CD4-positive, CD25-positive, alpha-beta regulatory T cell (primary cell): ENCODE data around the gene COA4. TPM values are rescaled to one million over a fixed set of nuclear protein-coding genes. Genes with fewer than 3 reads are reported as not detected.

Experiments
- ATAC-seq, 2 donors: fragments of 150-1000 bp; cut with Tn5 transposase; one replicate each; pipeline ENCODE4 v1.10.0; 2021; ENCODE audit warnings: low read depth in 2 of 2, moderate number of reproducible peaks in 2 of 2, moderate library complexity in 1 of 2
- DNase-seq, 3 donors: peaks; one replicate each; pipeline versions ENCODE4 v3.0.0 to v3.0.0-alpha.2; 2012 to 2022; ENCODE audit warnings: mixed read lengths in 1 of 3
- H3K27ac ChIP-seq: one replicate; pipeline ENCODE4 v1.7.0; 2013; ENCODE audit warnings: mild to moderate bottlenecking, low read length; ENCODE audit not compliant: insufficient read depth, poor library complexity, severe bottlenecking
- H3K27me3 ChIP-seq: one replicate; pipeline ENCODE4 v1.7.0; 2013; ENCODE audit warnings: low read length; ENCODE audit not compliant: control insufficient read depth, insufficient read depth
- H3K36me3 ChIP-seq: one replicate; pipeline ENCODE4 v1.7.0; 2013; ENCODE audit warnings: mild to moderate bottlenecking, low read length, moderate library complexity; ENCODE audit not compliant: control insufficient read depth, insufficient read depth
- H3K4me1 ChIP-seq: 2 replicates; pipeline ENCODE4 v1.7.0; 2013; ENCODE audit warnings: mild to moderate bottlenecking, low read length; ENCODE audit not compliant: insufficient read depth, control insufficient read depth, poor library complexity, severe bottlenecking
- H3K4me3 ChIP-seq: one replicate; pipeline ENCODE4 v1.7.0; 2013; ENCODE audit warnings: low read depth, mild to moderate bottlenecking, low read length, moderate library complexity
- H3K9me3 ChIP-seq, 2 experiments: 1 replicate in 1 of 2; 2 replicates in 1 of 2; pipeline ENCODE4 v1.7.0; 2013; ENCODE audit warnings: low read length in 2 of 2, mild to moderate bottlenecking in 1 of 2, moderate library complexity in 1 of 2; ENCODE audit not compliant: control insufficient read depth in 2 of 2
- H3K27ac Mint-ChIP-seq, 3 donors: one replicate each; pipeline ENCODE4 v1.8.0; 2020 to 2022; ENCODE audit warnings: mild to moderate bottlenecking in 3 of 3, mixed read lengths in 3 of 3, moderate library complexity in 2 of 3
- H3K27me3 Mint-ChIP-seq: one replicate; pipeline ENCODE4 v1.8.0; 2022; ENCODE audit warnings: mild to moderate bottlenecking, mixed read lengths
- H3K36me3 Mint-ChIP-seq: one replicate; pipeline ENCODE4 v1.8.0; 2020; ENCODE audit warnings: mixed read lengths
- H3K4me1 Mint-ChIP-seq, 4 donors: one replicate each; pipeline ENCODE4 v1.8.0; 2020 to 2022; ENCODE audit warnings: mixed read lengths in 4 of 4, mild to moderate bottlenecking in 1 of 4
- H3K4me3 Mint-ChIP-seq, 4 donors: one replicate each; pipeline ENCODE4 v1.8.0; 2020 to 2022; ENCODE audit warnings: mild to moderate bottlenecking in 4 of 4, mixed read lengths in 4 of 4, moderate library complexity in 3 of 4
- H3K9me3 Mint-ChIP-seq, 7 donors: one replicate each; pipeline ENCODE4 v1.8.0; 2020 to 2022; ENCODE audit warnings: mixed read lengths in 7 of 7, mild to moderate bottlenecking in 3 of 7, moderate library complexity in 2 of 7
- polyA plus RNA-seq, 4 donors: library from polyadenylated mRNA; unstranded; fragments of 300-500 nt; fragmentation: Illumina TruSeq; gene quantifications; one replicate each; pipeline ENCODE4 v1.2.3, GENCODE V29; 2021
- total RNA-seq: library from RNA; stranded (reverse); gene quantifications from one replicate; pipeline ENCODE4 v1.2.3, GENCODE V29; 2022

The COA4 gene
- total and polyA plus RNA-seq, 5 donors from 2014 or later = 30.5 to 79.7 (median 65.0) TPM

- Mint-ChIP-seq H3K27me3 (no peaks in the 10 kb centered on the region), H3K9me3 (peaks cover 0 to 2% (median 0%) of the 10 kb centered on the region in 7 donors), H3K27ac (peak overlapping the region in 1 of 3 donors; percentile 3), H3K4me3 (no peak overlapping the region), H3K36me3 (peaks cover 12% of the 10 kb centered on the region), H3K4me1 (peaks cover 0 to 6% (median 3%) of the 10 kb centered on the region in 4 donors)
- Histone ChIP-seq H3K9me3 (no peaks in the 10 kb centered on the region), H3K27ac (no peak overlapping the region), H3K4me3 (no peak overlapping the region), H3K27me3 (no peaks in the 10 kb centered on the region), H3K4me1 (no peaks in the 10 kb centered on the region), H3K36me3 (no peaks in the 10 kb centered on the region)
- no peak for ATAC-seq
- DNase-seq = no peak
These were observed 25.4 kb downstream of the COA4 start for GRCh38 chr11:73851046-73851764.

GRCh38 chr11:73839123-73839457 is 37.6 kb downstream of the COA4 start:
- Histone ChIP-seq H3K9me3 (no peaks in the 10 kb centered on the region), H3K27ac (no peak overlapping the region), H3K4me1 (no peaks in the 10 kb centered on the region), H3K27me3 (no peaks in the 10 kb centered on the region), H3K36me3 (peaks cover 15% of the 10 kb centered on the region), H3K4me3 (no peak overlapping the region)
- H3K36me3 Mint-ChIP-seq = peaks cover 40% of the 10 kb centered on the region
- H3K4me1 Mint-ChIP-seq = peaks cover 0 to 6% (median 2%) of the 10 kb centered on the region in 4 donors
- H3K27ac Mint-ChIP-seq = no peak overlapping the region
- H3K27me3 Mint-ChIP-seq = no peaks in the 10 kb centered on the region
- no peak for ATAC-seq
- H3K4me3 Mint-ChIP-seq = no peak overlapping the region
- no peak for DNase-seq
- peaks cover 0 to 1% (median 0%) of the 10 kb centered on the region in 7 donors for H3K9me3 Mint-ChIP-seq

GRCh38 chr11:73838443-73839122 is 38.1 kb downstream of the COA4 start:
- H3K27ac Mint-ChIP-seq = no peak overlapping the region
- no peak overlapping the region for H3K4me3 ChIP-seq
- no peak overlapping the region for H3K27ac ChIP-seq
- peaks cover 0 to 6% (median 2%) of the 10 kb centered on the region in 4 donors for H3K4me1 Mint-ChIP-seq
- H3K36me3 Mint-ChIP-seq = peaks cover 41% of the 10 kb centered on the region
- DNase-seq (no peak), ATAC-seq (no peak)
- H3K36me3 ChIP-seq = peaks cover 13% of the 10 kb centered on the region
- no peak overlapping the region for H3K4me3 Mint-ChIP-seq
- H3K27me3 ChIP-seq = no peaks in the 10 kb centered on the region
- H3K9me3 ChIP-seq = no peaks in the 10 kb centered on the region
- H3K4me1 ChIP-seq = no peaks in the 10 kb centered on the region
- H3K9me3 Mint-ChIP-seq = peaks cover 0 to 2% (median 0%) of the 10 kb centered on the region in 7 donors
- H3K27me3 Mint-ChIP-seq = no peaks in the 10 kb centered on the region

GRCh38 chr11:73833067-73833466 is 43.6 kb downstream of the COA4 start:
- H3K27me3 Mint-ChIP-seq = no peaks in the 10 kb centered on the region
- peaks cover 17% of the 10 kb centered on the region for H3K36me3 ChIP-seq
- H3K27ac ChIP-seq = no peak overlapping the region
- H3K4me3 ChIP-seq = no peak overlapping the region
- H3K27ac Mint-ChIP-seq = no peak overlapping the region
- H3K9me3 ChIP-seq = no peaks in the 10 kb centered on the region
- ATAC-seq (no peak), DNase-seq (no peak)
- H3K4me3 Mint-ChIP-seq = no peak overlapping the region
- no peaks in the 10 kb centered on the region for H3K27me3 ChIP-seq
- peaks cover 35% of the 10 kb centered on the region for H3K36me3 Mint-ChIP-seq
- H3K9me3 Mint-ChIP-seq = peaks cover 0 to 2% (median 0%) of the 10 kb centered on the region in 7 donors
- no peaks in the 10 kb centered on the region for H3K4me1 Mint-ChIP-seq
- no peaks in the 10 kb centered on the region for H3K4me1 ChIP-seq

DNA sequence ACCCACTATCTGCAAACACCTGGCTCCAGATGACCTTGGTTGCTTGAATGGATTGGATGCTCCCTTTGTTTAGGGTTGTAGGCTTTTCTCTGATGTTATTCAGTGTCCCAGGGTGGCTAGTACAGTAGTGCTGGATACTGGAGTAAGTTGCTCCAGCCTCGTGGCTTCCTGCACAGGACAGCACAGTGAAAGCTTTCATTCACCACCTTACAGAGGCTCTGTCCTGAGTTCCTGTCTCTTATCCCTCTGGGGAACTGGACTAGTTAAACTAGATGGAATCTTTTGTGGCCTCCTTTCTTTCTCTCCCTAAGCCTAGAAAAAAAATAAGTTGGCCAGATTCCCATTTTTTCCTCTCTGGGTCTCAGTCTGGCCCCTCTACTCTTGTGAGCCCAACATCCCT is 46.4 kb downstream of the COA4 start:
- H3K27ac ChIP-seq = no peak overlapping the region
- DNase-seq (no peak), ATAC-seq (no peak)
- Mint-ChIP-seq H3K4me1 (no peaks in the 10 kb centered on the region), H3K27me3 (no peaks in the 10 kb centered on the region), H3K9me3 (peaks cover 0 to 2% (median 0%) of the 10 kb centered on the region in 7 donors), H3K27ac (no peak overlapping the region), H3K36me3 (peaks cover 34% of the 10 kb centered on the region), H3K4me3 (no peak overlapping the region)
- H3K4me1 ChIP-seq = no peaks in the 10 kb centered on the region
- no peak overlapping the region for H3K4me3 ChIP-seq
- H3K27me3 ChIP-seq = no peaks in the 10 kb centered on the region
- no peaks in the 10 kb centered on the region for H3K9me3 ChIP-seq
- H3K36me3 ChIP-seq = peaks cover 27% of the 10 kb centered on the region

Other genes starting within 250 kb of the COA4 start
- gene PLEKHB1, start 230.3 kb downstream of the COA4 start, total RNA-seq = 21.3 TPM
- gene PLEKHB1, start 230.3 kb downstream of the COA4 start, polyA plus RNA-seq = 10 to 100 TPM; 48.5 to 88.0 (median 69.8) TPM
- gene RAB6A, start 115.8 kb downstream of the COA4 start, total RNA-seq = 79.0 TPM
- 100 to 1,000 TPM; 108 to 124 (median 120) TPM for gene RAB6A, start 115.8 kb downstream of the COA4 start, polyA plus RNA-seq
- 25.7 TPM for gene MRPL48, start 89.0 kb downstream of the COA4 start, total RNA-seq
- gene MRPL48, start 89.0 kb downstream of the COA4 start, polyA plus RNA-seq = 10 to 100 TPM; 53.6 to 70.8 (median 66.4) TPM
- gene PAAF1, start 153 bp upstream of the COA4 start, total RNA-seq = 13.7 TPM
- 10 to 100 TPM; 25.4 to 28.2 (median 27.0) TPM for gene PAAF1, start 153 bp upstream of the COA4 start, polyA plus RNA-seq
- gene DNAJB13, start 74.2 kb upstream of the COA4 start, total RNA-seq = not detected
- under 1 TPM in 2 of 4 donors, not detected in 2; 0.32 to 0.33 TPM for gene DNAJB13, start 74.2 kb upstream of the COA4 start, polyA plus RNA-seq
- 850 TPM for gene UCP2, start 106.0 kb upstream of the COA4 start, total RNA-seq
- gene UCP2, start 106.0 kb upstream of the COA4 start, polyA plus RNA-seq = 1,000 to 10,000 TPM; 1,262 to 2,276 (median 1,740) TPM
- gene UCP3, start 132.2 kb upstream of the COA4 start, total RNA-seq = 5.6 TPM
- under 1 TPM; 0.16 to 0.34 (median 0.24) TPM for gene UCP3, start 132.2 kb upstream of the COA4 start, polyA plus RNA-seq